HT-29 (cell line): ENCODE measurements around the gene BDKRB1. TPM values are rescaled to one million over a fixed set of nuclear protein-coding genes. Genes with fewer than 3 reads are reported as not detected.

Experiments used
- DNase-seq: peaks from one replicate; pipeline ENCODE4 v3.0.0-alpha.2; 2015; ENCODE audit warnings: low spot score
- total RNA-seq: library from RNA; depleted of rRNA; stranded (reverse); fragments of >200 nt; shearing (Covaris generic); gene quantifications from 2 replicates; pipeline ENCODE4 v1.2.3, GENCODE V29; 2014

BDKRB1 gene
- total RNA-seq, 1 experiment from 2014 or later: not detected

DNA sequence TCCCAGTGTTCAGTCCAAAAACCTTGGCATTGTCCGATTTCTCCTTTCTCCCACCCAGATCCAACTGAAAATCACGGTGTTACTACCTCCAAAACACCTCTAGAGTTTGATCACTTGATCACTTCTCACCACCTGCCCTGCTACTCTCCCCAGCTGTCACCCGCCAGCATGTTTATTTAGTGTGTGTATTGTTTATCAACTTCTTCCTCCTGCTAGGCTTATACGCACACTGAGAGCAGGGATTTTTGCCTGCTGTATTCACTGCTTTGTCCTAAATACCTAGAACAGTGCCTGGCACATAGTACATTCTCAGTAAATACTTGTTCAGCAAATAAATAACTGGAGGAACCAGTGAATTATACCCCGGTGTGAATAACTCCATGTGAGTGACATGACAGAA, 5.0 kb downstream of the BDKRB1 start:
- DNase-seq: no peak

DNA sequence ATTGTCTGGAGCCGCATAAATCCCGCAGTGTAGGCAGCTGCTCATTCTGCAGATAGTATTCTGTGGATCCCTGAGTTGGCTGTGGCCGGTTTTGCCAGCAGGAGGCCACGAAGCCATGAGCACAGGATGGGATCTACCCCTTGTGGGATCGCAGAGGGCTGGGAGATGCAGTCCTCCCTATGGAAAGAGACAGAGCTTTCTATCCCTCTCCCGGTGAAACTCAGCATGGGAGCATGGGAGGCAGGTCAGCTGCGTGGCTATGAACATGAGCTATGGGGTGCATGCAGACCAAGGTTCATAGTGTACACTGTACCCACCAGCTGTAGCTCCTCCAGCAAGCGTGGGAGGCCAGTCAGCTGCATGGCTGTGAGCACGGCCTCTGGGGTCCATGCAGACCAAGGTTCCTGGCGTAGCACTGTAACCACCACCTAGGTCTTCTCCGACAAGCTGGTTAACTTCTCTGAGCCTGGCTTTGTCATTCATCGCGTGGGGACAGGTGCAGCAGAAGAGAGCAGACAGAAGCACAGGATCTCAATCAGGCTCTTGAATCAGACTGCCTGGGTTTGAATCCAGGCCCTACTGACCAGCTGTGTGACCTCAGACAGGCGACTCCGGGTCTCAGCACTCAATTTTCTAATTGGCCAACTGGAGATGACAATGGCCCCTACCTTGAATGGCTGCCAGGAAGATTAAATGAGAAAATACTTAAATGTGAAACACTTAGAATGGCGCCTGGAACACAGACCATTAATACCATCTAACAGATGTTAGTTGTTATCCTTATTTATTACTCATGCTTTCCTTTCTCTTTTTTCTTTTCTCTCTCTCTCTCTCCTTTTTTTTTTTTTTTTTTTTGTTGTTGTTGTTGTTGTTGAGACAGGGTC, 6.0 kb downstream of the BDKRB1 start:
- DNase-seq: no peak

DNA sequence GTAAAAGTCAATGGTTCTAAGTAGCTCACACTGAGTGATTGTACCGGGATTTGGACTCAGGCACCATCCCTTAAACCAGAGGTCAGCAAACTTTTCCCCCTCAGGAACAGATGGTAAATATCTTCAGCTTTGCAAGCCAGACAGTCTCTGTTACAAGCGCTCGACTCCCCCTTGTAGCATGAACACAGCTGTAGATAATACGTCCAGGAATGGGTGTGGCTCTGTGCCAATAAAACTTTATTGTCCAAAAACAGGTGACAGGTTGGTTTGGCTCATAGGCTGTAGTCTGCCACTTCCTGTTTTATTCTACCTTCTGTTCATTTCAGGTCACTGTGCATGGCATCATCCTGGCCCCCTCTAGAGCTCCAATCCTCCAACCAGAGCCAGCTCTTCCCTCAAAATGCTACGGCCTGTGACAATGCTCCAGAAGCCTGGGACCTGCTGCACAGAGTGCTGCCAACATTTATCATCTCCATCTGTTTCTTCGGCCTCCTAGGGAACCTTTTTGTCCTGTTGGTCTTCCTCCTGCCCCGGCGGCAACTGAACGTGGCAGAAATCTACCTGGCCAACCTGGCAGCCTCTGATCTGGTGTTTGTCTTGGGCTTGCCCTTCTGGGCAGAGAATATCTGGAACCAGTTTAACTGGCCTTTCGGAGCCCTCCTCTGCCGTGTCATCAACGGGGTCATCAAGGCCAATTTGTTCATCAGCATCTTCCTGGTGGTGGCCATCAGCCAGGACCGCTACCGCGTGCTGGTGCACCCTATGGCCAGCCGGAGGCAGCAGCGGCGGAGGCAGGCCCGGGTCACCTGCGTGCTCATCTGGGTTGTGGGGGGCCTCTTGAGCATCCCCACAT, 7.6 kb downstream of the BDKRB1 start:
- no peak for DNase-seq

DNA sequence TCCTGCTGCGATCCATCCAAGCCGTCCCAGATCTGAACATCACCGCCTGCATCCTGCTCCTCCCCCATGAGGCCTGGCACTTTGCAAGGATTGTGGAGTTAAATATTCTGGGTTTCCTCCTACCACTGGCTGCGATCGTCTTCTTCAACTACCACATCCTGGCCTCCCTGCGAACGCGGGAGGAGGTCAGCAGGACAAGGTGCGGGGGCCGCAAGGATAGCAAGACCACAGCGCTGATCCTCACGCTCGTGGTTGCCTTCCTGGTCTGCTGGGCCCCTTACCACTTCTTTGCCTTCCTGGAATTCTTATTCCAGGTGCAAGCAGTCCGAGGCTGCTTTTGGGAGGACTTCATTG, 8.2 kb downstream of the BDKRB1 start:
- no peak for DNase-seq

DNA sequence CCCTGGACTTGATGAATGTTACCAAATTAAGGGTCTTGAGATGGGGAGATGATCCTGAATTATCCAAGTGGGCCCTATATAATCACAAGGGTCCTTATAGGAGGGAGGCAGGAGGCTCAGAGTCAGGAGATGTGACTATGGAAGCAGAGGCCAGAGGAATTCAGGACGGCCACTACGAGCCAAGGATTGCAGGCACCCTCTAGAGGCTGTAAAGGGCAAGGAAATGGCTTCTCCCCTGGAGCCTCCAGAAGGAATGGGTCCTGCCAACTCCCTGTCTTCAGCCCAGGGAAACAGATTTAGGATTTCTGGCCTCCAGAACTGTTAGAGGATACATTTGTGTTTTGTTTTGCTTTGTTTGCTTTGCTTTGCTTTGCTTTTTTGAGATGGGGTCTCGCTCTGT, 8.8 kb downstream of the BDKRB1 start:
- no peak for DNase-seq

DNA sequence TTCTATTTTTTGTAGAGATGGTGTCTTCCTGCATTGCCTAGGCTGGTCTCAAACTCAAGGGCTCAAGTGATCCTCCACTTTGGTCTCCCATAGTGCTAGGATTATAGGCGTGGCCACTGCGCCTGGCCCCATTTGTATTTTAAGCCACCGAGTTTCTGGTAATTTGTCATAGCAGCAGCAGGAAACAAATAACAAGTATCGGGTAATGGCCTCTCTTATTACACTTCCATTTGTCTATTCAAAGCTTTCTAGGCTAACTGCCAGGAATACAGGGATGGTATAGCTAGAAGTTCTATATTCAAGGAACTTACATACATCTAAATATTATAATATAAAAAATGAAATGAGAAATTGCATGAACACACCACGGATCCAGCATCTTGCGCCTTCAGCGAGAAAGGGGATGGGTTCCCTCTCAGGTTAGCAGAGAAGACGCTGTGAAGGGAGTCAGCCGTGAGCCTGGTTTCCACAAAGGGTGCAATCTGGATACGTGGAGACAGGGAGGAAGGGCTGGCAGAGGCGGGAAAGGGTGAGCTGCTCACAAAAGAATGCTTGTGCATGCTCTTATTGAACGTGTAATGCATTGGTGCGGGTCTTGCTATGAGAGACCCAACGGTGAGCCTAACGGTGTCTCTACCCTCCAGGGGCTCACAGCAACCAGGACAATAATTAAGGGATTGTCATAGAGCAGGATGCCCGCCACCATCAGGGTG, 9.5 kb downstream of the BDKRB1 start:
- no peak for DNase-seq

DNA sequence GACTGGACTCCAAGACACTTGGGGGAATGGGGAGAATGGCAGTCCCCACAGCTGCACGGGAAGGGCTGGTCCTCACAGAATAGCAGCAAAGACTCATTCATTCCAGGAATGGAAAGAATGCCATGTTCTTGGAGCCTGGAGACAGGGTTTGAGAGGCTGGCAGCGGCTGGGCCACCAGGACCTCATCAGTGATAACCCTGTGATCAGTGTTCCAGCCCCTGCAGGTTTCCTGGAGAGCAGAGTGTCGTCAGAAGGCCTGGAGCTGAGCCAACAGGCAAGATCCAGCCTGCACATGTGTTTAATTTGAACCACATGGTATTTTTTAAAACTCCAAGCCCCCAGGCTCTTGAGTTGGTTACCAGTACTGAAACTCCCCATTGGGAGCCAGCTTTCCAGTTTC, 11.3 kb downstream of the BDKRB1 start:
- no peak for DNase-seq

DNA sequence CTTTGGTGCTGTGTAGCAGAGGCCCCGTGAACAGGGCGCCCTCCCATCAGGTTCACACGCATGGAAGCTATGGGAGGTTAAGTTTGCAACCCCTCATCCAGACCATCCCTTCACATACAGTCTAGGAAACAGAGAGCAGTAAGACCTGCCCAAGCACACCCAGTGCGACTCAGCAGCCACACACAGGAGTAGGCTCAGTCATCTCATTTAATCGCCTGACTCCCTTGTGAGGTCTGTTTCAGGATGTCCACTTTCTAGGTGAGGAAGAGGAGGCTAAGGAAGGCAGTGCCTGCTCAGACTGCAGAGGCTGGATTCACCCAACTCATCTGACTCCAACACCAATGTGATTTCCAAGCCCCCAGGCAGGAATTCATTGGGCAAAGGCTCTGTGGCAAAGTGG, 11.9 kb downstream of the BDKRB1 start:
- DNase-seq: no peak

DNA sequence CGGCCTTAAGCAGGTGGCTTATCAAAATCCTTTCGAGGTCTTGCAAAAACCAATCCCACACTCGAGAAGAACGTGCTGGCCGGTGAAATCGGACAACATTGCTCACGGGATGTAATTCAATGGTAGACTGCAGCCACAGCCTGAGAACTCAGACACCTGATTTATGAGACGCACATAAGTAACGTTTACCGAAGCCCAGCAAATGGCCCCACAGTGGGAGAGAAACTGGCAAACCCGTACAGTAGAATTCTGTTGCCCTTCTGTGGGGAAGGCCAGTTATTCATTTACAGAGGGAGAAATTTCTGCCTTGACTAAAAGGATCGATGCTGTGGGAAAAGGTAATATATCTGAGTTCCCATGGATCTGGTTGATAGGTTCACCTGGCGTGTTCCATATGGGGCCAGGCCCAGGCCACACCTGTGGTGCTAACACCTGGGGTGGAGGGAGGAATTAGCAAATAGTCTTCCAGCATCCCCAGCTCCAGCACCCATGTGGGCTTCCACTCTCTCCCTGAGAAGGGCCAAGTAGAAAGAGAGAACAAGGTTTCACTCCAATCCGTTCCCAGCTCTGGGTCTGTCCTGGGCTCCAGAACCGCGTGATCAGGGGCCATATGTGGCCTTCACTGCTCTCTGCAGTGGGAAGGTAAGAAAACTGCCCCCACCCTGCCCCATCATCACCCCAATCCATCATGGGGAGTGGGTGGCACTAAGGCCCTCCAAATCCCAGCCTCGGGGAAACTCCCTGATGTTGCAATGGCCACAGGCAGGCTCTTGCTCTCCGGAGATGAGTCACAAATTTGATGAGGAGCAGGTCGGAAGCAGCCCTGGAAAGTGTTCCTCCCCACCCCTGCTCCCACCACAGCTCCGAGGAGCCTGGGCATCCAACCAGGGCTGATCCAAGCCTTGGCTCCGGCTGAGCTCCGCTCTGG, 12.7 kb downstream of the BDKRB1 start:
- DNase-seq: no peak

DNA sequence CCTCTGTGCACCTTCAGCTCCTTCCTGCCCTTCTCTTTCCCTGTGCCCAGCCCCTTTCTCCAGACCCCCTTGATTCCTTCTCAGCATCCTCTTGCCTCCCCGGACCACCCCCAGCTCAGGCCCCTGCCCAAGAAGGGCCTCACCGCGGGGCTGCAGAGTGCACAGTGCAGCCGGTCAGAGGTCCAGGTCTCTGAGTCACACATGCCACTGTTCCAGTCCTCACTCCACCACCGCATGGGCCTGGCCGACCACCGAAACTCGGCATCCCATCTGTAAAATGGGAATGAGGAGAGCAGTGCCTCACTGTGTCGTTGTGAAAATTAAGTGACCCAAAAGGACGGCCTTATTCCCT, 13.3 kb downstream of the BDKRB1 start:
- DNase-seq: no peak

DNA sequence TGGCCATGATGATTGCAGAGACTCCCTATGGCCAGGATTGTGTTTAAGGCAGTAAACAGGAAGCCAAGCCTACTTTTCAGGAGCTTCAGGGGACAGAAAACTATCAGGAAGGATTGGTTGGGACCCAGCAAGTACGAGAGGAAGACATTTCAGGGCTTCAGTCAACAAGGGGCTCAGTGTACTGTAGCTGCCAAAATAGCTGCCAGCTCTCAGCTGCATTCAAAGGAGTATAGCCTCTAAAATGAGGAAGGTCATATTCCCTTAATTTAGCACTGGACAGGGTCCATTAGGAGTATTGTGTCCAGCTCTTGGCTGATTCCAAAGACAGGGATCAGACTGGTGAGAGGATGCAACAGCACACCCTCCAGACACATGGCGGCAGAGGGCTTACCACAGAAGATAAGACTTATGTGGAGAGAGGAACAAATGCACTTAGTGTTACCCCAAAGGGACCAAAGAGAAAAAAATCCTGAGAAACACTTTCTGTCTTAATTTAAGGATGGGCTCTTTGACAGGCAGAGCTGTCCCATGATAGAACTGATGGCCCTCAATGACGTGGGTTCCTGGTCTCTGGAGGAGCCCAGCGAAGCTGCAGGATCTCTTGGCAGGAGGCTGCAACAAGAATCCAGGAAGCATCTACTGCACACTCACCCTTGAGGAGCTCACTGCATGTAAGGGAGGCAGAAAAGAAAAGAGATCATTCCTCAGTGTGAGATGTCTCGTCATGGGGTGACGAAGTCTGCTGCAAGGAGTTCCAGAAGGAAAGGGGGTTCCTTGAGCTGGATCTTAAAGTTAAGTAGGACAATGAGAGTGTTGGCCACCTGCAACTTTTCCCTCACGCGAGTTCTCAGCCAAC, 14.8 kb downstream of the BDKRB1 start:
- no peak for DNase-seq

DNA sequence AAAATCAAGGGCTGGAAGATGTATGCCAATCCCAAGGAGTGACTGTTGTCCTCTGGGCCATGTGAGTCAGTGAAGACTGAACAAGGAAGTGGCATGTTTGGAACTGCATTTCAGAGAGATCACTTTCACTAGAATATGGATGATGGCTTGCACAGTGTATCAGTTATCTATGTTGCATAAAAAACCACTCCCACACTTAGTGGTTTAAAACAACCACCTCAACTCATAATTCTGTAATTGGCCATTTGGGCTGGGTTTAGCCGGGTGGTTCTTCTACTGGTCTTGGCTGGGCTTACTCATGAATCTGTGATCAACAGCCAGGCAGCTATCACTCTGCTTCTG, 15.4 kb downstream of the BDKRB1 start:
- no peak for DNase-seq

DNA sequence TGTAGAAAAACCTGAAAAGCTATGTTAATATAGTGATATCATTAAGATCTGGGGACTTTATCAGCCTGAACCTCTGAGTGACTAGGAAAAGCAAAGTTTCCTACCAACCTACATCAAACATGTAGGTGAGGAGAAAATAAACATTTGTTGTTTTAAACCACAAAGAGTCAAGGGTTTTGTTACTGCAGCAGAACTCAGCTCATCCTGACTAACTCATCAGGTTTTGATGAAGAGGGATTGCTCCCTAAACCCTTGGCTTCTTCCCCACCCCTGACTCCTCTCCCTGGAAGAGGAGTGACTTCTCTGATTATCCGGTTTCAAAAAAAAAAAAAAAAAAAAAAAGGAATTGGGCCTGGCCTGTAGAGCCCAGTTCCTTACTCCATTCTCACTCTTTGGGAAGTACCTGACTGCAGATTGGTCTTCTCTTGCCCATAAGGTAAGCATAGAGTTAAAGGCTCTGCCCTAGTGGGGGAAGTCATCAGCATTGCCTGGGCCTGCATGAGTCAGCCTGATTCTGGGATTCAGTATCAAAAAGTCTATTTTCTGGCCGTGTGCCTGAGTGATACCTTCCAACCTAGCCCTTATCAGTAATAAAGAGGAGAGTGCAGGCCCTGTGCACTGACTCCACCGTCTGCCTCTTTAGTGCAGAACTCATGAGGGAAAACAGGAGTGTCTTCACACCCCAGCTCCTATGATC, 16.9 kb downstream of the BDKRB1 start:
- no peak for DNase-seq

DNA sequence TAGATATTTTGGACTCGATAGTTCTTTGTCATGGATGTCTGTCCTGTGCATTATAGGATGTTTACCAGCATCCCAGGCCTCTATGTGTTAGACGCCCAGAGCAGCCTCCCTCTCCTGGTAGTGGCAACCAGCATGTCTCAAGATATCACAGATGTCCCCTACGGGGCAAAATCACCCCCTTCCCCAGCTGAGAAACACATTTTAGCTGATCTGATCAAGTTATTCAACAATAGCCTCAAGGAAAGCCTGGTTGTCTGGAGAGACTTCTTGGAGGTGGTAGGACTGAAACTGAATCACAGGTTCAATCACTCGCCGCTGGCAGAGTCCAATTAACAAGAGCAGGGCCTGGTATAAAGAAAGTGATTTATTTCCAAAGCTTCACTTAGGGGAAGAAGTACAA, 17.6 kb downstream of the BDKRB1 start:
- no peak for DNase-seq

DNA sequence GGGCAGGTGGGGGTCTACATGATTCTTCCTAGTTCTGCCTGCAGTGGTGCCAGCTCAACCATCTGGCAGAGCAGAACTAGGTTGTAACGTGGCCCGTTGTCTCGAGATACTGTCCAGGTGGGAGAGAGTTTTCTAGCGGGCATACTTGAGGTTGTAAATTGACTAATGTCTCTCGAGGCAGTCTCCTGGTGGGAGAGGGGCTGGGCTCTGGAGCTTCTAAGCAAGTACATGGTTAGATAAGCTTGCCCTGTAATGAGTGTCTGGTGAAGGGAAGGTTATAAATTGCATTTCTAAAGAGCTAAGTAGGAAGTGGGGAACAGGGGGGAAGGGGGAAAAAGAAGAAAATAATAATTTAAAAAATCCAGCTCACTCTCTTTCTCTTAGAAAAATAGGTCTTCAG, 18.1 kb downstream of the BDKRB1 start:
- DNase-seq: no peak

DNA sequence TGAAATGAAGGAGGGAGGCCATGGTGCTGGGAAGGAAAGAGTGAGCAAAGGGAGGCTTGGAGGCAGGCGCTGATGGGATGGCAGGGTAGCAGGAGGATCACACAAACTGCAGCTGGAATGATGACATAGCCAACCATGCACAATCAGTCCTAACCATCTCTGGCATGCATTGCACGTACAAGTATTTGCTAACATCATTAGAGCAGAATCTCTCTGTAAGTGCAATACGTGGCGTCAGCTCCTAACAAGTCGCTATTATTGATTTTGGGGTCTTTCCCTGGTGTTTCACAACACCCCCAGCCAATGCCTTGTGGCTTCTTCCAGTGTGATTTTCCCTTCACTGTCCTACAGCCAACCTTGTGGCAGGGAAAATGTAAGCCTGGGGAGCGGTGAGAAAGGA, 18.5 kb downstream of the BDKRB1 start:
- no peak for DNase-seq

DNA sequence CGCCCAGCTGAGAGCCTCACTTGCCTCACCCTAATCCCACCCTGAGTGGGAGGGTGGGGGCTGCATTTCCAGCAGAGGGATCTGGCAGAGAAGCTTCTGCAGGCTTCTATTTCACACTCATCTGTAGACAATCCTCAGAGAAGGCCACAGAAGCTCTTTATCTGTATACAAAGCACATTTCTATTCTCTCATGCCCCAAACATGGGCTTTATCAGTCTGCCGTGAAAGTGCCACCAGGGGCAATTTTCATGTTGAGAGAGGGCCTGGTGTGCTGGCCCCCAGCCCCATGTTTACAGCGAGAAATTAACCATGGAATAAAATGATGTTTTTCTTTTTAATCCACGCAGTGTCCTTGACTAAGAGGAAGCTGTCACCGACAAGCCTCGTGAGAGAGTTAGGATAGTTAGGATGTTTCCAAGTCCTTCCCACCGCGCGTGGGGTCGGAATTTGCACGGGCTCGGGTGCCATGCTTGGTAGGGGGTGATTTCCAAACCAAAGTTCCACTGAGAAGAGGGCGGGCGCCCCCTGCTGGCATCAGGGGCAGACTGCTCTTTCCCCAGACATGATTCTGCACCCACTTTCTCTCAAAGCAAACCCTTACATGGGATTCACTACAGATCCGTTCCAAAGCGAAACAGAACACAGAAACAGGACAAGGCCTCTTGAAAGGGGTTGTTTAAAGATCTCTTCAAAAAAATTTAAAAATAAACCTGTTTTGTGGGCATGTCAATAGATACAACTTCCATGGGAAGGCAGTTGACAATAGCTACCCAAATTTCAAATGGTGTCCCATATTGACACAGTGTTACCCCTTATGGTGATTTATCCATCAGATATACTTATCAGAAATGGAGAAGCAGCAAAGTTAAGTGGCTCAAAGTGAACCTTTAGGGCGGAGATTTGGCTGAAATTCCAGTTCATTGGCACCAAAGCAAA, 19.4 kb downstream of the BDKRB1 start:
- DNase-seq: peak; percentile 41

DNA sequence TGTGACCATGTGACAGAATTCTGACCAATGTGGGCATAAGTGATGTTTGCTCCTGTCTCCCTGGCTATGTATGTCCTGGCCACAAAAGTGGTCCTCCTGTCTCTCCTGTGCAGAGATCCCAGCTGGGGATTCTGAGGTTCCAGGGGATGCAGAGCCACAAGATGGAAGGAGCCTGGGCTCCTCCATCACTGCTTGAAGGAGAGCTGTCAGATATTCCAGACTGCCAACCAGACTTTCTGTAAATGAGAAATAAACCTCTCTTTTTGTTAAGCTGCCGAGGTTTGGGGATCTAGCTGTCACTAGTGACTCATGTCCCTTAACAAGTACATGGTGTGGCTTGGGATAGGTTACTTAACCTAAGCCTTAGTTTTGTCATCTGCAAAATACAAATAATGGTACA, 21.9 kb downstream of the BDKRB1 start:
- DNase-seq: no peak

DNA sequence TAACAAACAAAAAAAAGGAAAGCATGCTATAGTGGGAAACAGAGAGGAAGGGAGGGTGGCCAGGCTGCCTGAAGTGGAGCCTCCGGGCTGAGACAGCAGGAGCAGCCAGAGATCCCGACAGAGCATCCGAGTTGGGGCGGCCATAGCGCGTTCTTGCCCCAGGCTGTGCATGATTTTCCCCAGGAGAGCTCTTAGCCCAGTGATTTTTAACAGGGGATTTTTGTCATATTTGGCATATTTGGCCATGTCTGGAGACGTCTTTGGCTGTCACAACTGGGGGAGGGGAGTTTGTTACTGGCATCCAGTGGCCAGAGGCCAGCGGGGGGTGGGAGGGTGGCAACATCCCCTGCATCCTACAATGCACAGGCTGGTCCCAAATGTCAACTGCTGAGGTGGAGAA, 23.6 kb downstream of the BDKRB1 start:
- no peak for DNase-seq
